T-helper 1 cell treated with Interleukin-12 subunit alpha and Interleukin-12 subunit beta and Interleukin-4 antibody, amounts not matched to agents 30 ng/mL and 1 ng/mL, for 36 hours (primary cell): ENCODE results near the gene ECM2. TPM values are rescaled to one million over a fixed set of nuclear protein-coding genes. Genes with fewer than 3 reads are reported as not detected.

ENCODE experiments used
- intact Hi-C: fragments of 100-400 bp; cut with micrococcal nuclease; formaldehyde crosslinking; loops from one replicate; pipeline ENCODE4 v1.15.1; 2024
- total RNA-seq: library from RNA; stranded (reverse); gene quantifications from 2 replicates; pipeline ENCODE4 v1.2.3, GENCODE V29; 2022

Gene ECM2
- total RNA-seq, 1 donor from 2014 or later: not detected

- intact Hi-C loops: no loop called here
These were observed 7.8 kb downstream of the ECM2 start for GRCh38 chr9:92527832-92528521.

DNA sequence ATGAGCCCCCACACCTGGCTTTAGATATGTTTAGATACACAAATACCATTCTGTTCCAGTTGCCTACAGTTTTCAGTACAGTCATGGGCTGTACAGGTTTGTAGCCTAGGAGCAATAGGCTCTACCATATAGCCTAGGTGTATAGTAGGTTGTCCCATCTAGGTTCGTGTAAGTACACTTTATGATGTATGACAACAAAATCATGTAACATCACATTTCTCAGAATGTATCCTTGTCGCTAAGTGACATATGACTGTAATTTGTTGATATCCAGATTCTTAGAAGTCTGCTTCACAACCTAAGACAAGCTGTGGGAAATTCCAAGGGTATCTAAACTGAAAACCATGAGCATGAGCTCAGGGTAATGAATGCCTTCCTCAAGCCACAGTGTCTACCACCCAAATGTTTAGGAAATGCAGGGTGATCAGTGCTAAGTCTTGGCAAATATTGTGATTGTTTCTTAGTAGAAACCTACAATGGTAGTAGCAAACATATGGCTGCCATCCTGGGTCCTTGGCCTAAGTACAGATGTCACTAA lies 8.4 kb downstream of the ECM2 start:
- intact Hi-C loops: no loop called here

- intact Hi-C loops: no loop called here
These were observed 10.5 kb downstream of the ECM2 start for GRCh38 chr9:92525306-92525705.

- intact Hi-C loops: no loop called here
These were observed 10.9 kb downstream of the ECM2 start for GRCh38 chr9:92524881-92525280.

GRCh38 chr9:92522983-92523970 lies 12.5 kb downstream of the ECM2 start:
- intact Hi-C loops: no loop called here

- intact Hi-C loops: no loop called here
These were observed 15.0 kb downstream of the ECM2 start for GRCh38 chr9:92520837-92521236.

GRCh38 chr9:92518199-92518598 lies 17.6 kb downstream of the ECM2 start:
- intact Hi-C loops: no loop called here

GRCh38 chr9:92517046-92517445 lies 18.7 kb downstream of the ECM2 start:
- intact Hi-C loops: no loop called here

DNA sequence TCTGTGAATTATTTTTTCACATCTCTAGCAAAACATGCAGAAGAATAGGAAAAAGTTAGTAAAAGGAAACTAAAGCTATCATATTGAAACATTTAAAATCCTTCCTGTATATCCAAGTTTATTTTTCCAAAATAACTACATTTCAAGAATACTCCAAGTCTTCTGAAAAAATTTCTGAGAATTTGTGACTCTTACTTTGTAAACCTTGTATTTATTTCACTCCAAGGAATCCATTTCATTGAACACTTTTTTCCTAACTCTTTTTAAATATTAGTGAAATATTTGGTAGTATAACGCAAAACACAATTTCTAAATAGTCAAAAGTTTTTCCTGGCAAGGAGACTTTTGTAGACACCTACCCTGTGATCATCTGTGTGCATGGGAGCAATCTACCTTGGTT lies 19.3 kb downstream of the ECM2 start:
- intact Hi-C loops: no loop called here

GRCh38 chr9:92514635-92515034 lies 21.2 kb downstream of the ECM2 start:
- intact Hi-C loops: no loop called here

DNA sequence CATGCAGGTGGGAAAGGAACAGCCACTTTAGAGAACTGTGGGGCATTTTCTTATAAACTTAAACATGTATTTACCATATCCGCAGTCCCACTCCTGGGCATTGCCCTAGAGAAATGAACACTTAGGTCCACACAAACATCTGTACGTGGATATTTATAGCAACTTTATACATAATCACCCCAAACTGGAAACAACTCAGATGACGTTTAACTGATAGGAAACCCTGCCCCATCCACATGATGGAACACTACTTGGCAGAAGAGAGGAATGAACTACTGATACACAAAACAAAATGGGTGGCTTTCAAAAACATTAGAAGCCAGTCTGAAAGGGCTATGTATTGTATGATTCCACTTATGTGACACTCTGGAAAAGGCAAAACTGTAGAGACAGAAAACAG lies 22.4 kb downstream of the ECM2 start:
- intact Hi-C loops: no loop called here

DNA sequence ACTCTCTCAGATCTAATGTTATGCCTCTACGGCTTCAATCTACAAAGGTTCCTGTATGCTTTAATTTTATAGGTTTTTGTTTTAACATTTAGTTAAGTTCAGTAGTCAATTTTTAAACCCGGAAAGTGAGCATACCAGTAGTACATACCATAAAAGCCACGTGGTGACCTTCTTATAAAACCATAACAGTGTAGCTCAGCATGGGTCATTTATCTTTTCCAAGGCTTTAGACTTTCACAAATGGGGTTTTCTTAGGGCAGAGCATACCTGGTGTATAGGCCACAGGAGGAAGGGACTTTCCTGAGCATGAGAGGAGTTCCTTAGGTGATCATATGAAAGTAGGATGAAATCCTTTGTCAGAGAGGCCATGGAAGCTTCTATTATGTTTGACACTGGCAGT lies 23.2 kb downstream of the ECM2 start:
- intact Hi-C loops: no loop called here

GRCh38 chr9:92510747-92511146 lies 25.0 kb downstream of the ECM2 start:
- intact Hi-C loops: no loop called here

- intact Hi-C loops: no loop called here
These were observed 26.7 kb downstream of the ECM2 start for GRCh38 chr9:92509050-92509449.

- intact Hi-C loops: no loop called here
These were observed 27.6 kb downstream of the ECM2 start for GRCh38 chr9:92508018-92508820.

GRCh38 chr9:92507496-92507895 lies 28.3 kb downstream of the ECM2 start:
- intact Hi-C loops: no loop called here

- intact Hi-C loops: no loop called here
These were observed 28.8 kb downstream of the ECM2 start for GRCh38 chr9:92507005-92507404.

GRCh38 chr9:92506184-92506857 lies 29.5 kb downstream of the ECM2 start:
- intact Hi-C loops: no loop called here

DNA sequence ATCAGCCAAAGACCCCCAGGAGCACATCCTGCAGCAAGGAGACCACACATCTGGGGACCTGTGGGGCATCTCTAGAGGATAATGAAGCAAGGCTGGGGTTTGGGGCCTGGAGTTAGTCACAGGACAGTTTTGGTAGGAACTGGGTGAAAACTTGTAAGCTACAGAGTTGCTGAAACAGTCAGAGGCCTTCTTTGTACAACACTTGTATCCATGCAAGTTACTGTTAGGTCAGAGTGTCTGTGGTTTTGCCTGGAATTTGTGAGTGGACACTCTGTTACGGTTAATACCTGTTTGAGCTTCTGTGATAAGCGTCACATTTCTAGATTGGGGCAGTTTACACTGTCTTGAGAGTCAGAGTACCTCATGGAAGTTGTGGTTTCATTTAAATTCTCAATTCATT lies 30.9 kb downstream of the ECM2 start:
- intact Hi-C loops: no loop called here

GRCh38 chr9:92503156-92503555 lies 32.6 kb downstream of the ECM2 start:
- intact Hi-C loops: no loop called here
